Breast epithelium (tissue), 3 donors: ENCODE results near the gene ATP11C.

Source experiments
- CTCF ChIP-seq, 3 donors: fragments of 450-650 bp; IDR thresholded peaks; one replicate each; pipeline ENCODE4 v1.5.1; 2016 to 2017; ENCODE audit warnings: antibody characterized with exemption in 3 of 3, mild to moderate bottlenecking in 3 of 3, moderate library complexity in 3 of 3
- POLR2AphosphoS5 ChIP-seq, 3 donors: sonication (generic); formaldehyde crosslinking; IDR thresholded peaks; one replicate each; pipeline ENCODE4 v1.6.1; 2017; ENCODE audit warnings: antibody characterized with exemption in 3 of 3

- no peak for TF ChIP-seq CTCF (IDR thresholded peaks at IDR 0.05)
- TF ChIP-seq POLR2AphosphoS5 (IDR thresholded peaks at IDR 0.05), result no peak
Measured at GRCh38 chrX:139890991-139891700, 41.7 kb downstream of the ATP11C start.
